Measurements from ENCODE around the gene PHF20.

Gene PHF20

DNA sequence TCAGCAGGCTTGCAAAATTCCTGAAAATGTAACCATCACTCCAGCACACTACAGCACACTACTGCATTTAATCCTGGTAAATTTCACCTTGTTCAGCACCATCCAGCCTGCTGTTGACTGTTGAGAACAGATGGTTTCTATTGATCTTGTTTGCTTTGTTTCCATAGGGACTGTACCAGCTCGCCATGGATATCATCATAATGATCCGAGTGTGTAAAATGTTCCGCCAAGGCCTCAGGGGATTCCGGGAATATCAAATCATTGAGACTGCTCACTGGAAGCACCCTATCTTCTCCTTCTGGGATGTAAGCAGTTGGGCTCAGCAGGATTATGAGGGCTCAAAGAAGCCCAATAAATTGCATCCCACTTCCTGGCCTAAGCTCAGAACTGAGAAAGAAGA is 200.6 kb downstream of the PHF20 start:
- TF ChIP-seq, protein P1, sequence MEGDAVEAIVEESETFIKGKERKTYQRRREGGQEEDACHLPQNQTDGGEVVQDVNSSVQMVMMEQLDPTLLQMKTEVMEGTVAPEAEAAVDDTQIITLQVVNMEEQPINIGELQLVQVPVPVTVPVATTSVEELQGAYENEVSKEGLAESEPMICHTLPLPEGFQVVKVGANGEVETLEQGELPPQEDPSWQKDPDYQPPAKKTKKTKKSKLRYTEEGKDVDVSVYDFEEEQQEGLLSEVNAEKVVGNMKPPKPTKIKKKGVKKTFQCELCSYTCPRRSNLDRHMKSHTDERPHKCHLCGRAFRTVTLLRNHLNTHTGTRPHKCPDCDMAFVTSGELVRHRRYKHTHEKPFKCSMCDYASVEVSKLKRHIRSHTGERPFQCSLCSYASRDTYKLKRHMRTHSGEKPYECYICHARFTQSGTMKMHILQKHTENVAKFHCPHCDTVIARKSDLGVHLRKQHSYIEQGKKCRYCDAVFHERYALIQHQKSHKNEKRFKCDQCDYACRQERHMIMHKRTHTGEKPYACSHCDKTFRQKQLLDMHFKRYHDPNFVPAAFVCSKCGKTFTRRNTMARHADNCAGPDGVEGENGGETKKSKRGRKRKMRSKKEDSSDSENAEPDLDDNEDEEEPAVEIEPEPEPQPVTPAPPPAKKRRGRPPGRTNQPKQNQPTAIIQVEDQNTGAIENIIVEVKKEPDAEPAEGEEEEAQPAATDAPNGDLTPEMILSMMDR (IDR thresholded peaks at IDR 0.05), result no peak

DNA sequence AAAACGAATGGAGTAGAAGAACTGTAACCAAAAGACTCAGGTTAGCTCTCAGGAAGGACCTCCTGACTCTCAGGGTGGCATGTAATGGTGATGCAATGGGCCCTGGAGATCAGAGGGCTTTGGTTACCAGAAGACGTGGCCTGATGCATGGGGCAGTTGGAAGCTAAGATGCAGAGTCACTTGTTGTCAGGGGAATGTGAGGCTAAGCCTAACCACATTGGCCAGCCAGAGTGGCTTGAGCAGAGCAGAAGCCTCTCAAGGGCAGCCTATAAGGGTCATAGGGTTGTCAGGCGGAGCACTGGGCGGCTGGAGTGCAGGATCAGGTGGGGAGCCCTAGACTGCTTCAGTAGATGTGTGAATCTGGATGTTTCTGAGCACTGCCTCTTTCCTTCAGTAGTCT is 202.4 kb downstream of the PHF20 start:
- TF ChIP-seq, protein P1 (IDR thresholded peaks at IDR 0.05), result no peak

DNA sequence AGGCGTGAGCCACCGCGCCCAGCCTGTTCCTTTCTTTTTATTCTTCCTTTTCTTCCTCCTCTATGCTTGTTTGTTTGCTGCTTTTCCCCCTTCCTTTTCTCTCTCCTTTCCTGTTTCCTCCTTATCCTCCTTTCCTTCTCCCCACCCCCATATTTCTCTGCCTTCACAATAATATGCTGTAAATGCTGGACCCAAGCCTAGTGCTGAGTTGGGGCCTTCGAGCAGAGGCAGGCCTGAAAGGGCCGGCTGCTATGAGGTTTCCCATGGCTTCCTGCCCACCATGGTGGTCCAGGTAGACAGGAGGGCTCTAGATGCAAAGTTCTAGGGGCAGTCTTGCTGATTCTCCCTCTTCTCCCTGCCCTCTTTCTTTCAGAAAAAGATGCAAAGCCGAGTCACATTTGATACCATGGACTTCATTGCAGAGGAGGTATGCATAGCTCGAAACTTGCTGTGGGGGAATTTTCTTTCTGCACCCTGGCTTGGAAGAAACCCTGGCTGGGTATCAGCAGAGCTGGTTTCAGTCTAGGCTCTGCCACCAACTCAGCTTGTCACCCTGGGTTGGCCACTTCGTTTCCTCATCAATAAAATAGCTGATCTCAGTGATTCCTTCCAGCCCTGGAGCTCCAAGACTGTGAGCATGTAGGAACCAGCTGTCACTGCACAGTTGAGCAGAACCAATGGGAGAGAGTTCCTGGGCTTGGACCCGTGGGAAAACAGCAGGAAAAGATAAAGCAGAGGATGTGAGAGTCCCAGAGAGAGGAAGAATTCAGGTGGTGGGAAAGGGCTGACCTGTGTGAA is 204.0 kb downstream of the PHF20 start:
- TF ChIP-seq, protein P1 (IDR thresholded peaks at IDR 0.05), result no peak

DNA sequence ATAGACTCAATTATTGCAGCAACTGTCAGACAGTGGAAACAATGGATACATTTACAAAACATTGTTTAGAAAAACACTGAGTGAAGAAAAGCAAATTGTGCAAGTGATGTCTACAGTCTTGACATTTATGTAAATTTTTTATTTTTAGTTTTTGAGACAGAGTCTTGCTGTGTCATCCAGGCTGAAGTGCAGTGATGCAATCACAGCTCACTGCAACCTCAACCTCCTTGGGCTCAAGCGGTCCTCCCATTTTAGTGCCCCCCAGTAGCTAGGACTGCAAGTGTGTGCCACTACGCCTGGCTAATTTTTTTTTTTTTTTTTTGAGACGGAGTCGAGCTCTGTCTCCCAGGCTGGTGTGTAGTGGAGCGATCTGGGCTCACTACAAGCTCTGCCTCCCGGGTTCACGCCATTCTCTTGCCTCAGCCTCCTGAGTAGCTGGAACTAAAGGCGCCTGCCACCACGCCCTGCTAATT is 206.3 kb downstream of the PHF20 start:
- TF ChIP-seq, protein P1 (IDR thresholded peaks at IDR 0.05), result no peak

DNA sequence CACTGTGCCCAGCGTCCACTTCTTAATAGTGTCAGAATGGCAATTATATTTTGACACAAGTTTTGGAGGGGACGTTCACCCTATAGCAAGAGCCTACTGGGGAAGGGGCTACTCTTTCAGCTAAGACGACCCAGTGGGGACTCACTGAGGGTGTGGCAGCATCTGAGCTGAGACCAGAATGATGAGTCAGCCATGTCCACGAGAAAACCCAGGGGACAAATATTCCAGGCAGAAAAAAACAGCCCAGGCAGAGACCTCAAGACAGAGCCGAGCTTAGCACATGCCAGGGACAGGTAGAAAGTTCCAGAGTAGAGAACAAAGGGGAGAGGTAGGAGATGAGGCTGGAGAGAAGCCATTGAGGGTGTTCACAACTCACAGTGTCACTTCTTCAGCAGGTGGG is 207.7 kb downstream of the PHF20 start:
- TF ChIP-seq, protein P1 (IDR thresholded peaks at IDR 0.05), result no peak

DNA sequence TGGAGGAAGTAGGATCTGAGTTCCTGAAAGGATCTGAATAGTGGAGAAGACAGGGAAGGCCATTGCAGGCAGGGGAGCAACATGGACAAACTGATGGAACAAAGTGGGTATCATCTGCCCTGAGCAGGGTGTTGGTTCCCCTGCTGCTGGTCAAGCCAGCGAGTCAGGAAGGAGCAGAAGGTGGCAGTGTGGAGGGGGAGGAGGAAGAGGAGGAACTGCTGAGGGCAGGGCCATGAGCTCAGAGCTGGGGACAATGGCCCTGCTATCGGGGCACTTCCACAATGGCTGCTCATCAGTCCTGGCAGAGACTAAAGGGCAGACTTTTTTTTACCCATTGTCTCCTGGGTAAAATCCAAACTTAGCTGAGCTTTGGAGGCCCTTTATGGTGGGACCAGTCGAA is 210.2 kb downstream of the PHF20 start:
- TF ChIP-seq, protein P1 (IDR thresholded peaks at IDR 0.05), result no peak

DNA sequence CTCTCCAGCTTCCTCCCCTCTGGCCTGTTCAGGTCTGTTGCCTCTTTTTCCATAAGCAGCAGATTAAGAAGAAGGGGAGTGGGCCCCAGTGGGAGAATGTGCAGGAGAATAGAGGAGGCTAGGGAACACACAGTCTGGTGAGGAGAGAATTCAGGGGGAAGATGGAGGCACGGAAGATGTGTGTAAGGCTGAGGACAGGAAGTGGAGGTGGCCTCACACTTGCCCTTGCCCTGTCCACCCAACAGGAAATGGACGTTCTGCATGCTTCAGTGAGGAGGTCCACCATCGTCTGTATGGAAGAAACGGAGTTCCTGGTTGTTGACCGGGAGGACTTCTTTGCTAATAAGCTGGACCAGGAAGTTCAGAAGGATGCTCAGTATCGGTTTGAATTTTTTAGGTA is 212.6 kb downstream of the PHF20 start:
- TF ChIP-seq, protein P1 (IDR thresholded peaks at IDR 0.05), result no peak
